NCI-H2081 treated with DMSO at 0.1 percent for 48 hours (cell line): ENCODE results near the gene MED27.

Source experiments
- DNase-seq: peaks from one replicate; lab custom pipeline; 2025; lab: John Stamatoyannopoulos, UW

The MED27 gene

DNA sequence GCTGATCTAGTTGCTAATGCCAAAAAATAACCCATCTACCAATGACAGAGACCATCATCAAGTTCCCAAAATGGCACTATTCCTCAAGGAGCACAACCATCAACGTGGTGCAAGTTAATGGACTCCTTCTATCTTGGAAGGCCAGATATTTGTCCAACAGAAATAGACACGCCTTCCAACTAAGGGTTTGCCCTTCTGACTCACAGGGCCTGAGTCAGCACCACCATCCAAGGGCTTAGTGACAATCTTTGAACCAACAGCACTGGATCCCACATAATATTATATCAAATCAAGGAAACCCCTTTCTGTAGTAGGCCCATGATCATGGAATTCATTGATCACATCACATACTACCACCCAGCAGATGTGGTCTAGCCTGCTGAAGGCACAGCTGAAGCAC is 84.3 kb downstream of the MED27 start:
- DNase-seq = no peak

- no peak for DNase-seq
Observed at GRCh38 chr9:131994364-131995125, 85.1 kb downstream of the MED27 start.

DNA sequence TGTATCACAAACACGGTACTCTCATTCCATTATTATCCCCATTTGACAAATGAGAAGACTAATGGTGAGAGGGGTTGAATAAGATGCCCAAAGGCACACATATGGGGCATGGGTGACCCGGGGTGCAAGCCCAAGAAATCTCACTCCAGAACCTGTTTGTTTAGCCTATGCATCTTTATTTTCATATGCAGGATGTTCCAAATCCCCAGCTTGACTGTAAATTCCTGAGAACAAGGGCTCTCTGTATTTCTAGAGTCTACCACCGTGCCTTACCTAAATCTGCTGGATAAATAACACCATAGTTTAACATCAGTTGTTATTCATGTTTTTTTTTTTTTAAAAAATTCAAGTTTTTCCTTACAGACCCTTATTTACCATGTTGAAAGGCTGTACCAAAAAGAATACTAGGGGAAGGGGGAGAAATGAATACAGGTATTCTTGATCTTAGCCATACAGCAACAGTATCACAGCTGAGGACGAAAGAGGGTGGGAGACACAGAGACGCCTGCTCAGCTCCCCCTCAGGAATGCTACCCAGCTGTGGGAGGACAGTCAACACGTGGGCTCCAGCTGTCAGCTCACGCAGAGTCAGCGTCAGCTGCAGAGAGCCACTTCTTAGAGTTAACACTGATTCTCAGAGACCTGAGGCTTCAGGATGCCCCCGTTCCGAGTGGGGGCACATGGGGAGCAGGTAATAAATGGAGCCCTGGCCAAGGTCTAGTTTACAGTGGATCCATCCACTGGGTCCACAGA is 86.6 kb downstream of the MED27 start:
- DNase-seq = no peak

DNA sequence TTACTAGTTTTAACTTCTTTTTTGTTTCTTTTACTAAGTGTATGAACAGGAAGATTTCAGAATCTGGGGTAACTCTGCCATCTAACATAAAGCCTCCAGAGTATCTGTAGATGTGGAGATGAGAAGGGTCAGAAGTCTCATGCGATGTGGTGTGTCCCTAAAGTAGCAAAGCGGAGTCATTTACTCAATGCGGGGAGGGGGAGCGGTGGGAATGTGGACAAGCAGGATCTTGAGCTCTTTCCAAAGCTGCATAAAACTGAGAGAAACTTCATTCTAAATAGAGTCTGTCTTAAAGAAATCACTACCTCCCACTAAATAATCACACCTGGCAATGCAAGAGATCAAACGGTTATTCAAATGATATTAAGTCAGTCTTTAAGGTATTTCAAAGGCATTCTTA is 92.4 kb downstream of the MED27 start:
- no peak for DNase-seq

DNA sequence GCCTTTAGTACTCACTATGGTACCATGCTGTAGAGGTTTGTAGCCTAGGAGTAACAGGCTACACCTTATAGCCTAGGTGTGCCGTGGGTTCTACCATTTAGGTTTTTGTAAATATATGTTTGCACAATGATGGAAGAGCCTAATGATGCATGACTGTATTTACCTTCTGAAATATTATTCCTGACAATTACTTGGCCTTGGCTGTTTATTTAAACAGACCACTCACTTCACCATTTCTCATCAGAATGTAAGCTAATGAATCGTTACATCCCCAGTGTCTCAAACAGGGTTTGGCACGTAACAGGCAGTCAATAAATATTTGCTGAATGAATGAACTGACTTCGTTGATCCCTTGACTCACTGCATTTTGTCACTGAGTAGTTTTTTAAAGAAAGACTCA is 93.1 kb downstream of the MED27 start:
- peak; percentile 75 for DNase-seq

- DNase-seq = no peak
Observed at GRCh38 chr9:131986089-131986488, 93.6 kb downstream of the MED27 start.

DNA sequence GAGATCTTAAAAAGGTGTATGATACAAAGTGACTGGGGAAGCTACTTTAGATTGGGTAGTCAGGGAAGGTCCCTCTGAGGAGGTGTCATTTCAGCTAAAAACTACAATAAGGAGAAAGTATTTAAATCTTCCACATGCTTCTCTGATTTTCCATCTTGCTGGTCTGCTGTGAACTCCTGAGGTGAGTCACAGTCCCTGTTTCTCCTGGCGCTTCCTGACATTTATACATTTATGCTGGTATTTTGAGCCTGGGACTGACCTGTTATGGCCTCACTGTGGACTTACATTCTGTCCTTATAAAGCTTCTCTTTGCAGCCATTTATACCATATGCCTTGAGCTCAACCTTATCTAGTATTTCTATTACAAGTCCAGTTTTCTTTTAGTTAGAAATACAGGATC is 95.1 kb downstream of the MED27 start:
- DNase-seq = no peak

DNA sequence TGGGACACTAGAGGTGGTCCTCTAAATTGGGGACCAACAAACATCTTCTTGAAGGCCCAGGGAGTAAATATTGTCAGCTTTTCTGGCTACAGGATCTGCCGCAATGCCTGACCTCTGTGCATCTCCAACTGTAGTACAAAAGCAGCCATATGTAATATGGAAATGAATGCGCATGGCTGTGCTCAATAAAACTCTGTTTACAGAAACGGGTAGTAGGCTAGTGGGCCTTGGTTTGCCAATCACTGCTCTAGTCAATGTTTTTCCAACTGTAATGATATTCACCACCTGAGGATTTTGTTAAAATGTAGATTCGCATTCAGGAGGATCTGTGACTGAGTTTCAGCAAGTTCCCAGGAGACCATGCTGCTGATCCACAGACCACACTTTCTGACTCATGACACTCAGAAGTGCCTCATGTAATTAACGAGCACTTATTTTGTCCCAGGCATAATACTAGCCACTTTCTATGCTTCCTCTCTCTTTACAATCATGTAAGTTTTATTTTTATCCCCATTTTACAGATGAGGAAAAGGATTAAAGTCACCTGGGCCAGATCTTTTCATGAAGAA is 96.9 kb downstream of the MED27 start:
- no peak for DNase-seq

DNA sequence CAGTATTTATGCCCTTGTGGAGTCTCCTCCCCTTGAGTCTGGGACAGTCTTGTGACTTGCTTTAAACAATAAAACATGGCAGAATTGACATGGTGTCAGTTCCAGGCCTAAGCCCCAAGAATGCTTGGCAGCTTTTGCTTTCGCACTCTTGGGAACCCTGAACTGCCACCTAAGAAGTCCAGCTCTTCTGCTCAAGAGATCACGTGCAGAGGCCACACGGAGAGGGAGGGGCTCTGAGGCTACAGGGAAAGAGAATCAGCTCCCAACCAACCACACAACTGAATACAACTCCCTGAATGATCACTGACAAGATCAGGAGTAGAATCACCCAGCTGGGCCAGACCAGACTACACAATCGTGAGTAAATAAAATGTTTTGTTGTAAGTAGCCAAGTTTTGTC is 97.6 kb downstream of the MED27 start:
- no peak for DNase-seq

- no peak for DNase-seq
Observed at GRCh38 chr9:131981116-131981776, 98.4 kb downstream of the MED27 start.

DNA sequence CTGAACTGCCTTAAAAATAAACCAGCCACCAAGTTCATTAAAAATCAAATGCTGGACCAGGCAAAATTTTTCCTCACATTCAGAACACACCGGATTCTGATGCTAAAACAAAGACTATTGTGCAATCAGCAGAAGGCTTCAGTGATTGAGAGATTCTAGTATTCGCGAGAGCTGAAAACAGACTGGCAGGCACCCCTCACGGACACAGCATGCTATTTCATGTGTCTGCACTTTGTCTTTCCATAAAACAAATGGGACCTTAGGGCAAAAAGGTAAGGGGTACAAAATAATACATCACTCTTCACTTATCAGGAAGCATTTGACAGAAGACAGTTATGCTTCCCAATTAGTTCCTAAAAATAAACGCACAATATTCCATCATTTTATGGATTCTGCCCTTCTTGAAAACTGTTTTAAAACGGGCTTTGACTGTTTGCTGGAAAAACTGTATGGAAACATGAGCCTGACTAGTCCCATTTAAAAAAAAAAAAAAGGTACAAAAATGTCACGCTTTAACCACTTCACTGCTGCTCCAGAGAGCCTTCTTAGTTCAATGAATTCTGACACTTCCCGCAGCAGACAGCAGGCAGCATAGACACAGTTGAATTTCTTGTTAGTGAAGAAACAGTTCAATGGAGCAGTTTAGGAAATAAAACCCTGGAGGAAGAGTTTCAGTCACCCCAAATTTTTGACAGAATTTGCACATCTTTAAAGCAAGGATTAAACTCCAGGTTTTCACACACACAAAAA is 99.2 kb downstream of the MED27 start:
- DNase-seq = no peak

DNA sequence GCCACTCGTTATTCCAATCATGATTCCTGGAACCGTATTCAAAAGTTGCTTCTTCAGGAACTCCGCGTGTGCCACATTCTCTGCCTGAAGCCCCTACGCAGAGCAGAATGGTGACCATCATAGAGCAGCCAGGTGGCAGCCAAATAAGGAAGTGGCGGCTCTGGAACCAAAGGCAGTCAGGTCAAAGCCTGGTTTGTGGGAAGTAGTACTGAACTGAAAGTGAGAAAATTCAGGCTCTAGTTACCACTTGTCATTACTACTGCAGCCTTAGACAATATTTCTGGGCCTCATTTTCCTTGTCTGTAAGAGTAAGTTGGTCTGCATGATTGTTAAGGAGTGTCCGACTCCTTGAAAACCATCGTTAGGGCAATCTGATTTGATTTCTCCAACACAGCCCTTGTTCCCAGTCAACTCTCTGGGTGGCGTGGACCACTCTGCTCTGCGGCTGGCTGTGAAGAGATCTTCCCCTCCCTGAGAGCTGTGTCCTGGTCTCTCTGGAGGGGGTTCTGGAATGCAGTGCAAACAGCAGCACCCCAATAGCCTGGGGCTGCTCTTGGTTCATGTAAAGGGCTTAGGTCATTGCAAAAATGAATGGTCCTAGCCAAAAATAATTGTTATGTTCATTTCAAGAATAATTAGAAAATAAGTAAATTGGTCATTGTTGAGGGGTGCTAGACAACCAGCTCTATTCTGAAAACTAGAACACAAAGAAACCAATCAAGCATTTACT is 102.4 kb downstream of the MED27 start:
- DNase-seq = no peak

- no peak for DNase-seq
Observed at GRCh38 chr9:131976157-131977108, 103.2 kb downstream of the MED27 start.

GRCh38 chr9:131972889-131973288 is 106.8 kb downstream of the MED27 start:
- DNase-seq = no peak

DNA sequence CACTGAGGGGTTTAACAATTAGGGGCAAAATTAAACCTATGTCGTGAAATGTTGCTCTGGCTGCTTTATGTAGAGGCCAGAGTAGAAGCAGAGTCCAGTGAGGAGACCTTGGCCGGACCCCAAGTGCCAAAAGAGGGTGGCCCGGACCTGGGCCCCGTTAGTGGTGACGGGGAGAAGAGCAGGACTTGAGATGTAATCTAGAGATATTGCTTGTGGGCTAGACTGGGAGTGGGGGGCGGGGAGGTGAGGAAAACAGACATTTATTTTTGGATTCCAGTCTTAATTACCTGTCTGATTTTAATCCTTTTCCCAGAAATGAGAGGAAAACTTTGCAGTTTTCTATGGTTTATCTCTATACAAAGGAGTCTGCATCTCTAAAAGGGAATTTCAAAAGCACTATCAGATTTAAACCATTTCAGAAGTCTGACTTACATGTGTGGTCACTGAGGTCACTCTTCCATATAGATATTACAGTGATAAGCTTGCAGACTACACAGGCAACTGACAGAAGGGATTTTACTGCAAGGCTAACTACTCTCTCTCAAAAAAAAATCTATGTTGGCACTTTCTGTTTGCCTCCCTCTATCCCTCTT is 108.1 kb downstream of the MED27 start:
- DNase-seq = no peak

GRCh38 chr9:131969469-131969989 is 110.1 kb downstream of the MED27 start:
- no peak for DNase-seq

DNA sequence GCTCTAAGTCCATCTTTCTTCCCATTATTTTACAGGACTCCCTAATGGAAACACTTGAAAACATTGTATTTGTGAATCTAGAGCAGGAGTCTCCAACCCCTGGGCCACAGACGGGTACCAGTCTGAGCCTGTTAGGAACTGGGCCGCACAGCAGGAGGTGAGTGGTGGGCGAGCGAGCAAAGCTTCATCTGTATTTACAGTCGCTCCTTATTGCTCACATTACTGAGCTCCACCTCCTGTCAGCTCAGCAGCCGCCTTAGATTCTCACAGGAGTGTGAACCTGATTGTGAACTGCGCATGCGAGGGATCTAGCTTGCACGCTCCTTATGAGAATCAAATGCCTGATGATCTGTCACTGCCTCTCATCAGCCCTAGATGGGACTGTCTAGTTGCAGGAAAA is 111.0 kb downstream of the MED27 start:
- no peak for DNase-seq

DNA sequence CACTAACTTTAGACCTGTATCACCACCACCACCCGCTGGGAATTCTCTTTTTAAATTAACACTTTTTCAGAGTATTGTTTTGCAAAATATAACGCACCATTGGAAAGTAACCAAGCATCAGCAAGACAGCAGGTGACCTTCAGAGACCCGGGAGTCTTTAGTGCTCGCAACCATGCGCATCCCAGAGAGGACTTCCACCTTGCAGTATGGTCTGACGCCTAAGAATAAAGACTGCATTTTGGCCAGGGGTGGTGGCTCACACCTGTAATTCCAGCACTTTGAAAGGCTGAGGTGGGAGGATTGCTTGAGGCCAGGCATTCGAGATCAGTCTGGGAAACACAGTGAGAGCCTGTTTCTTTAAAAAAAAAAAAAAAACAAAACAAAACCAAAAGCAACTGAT is 113.8 kb downstream of the MED27 start:
- DNase-seq = no peak

DNA sequence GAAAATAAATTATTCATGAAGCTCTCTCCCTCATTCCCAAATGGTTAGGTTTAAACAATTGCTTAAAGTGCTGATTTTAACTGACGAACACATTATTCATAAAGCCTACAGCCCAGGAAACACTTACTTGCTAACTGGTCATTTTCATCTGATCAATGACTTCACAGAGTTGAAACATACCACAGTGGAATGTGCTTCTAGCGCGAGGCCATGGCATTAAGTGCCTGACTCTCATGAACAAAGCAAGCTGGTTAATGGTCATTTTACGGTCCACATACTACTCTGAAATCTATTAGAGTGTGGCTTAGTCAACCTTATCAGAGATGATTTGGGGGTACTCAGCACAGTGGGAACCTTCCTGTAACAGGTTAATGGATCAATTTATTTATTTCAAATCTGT is 114.6 kb downstream of the MED27 start:
- no peak for DNase-seq
